ENCODE results near the gene DNTT. TPM values are rescaled to one million over a fixed set of nuclear protein-coding genes. Genes with fewer than 3 reads are reported as not detected.

DNTT gene
- total and polyA plus RNA-seq, 9 of the 15 experiments (the other 6 are each of a cell fraction or from before 2014, with no cell fraction given), result not detected

GRCh38 chr10:96387161-96387560, 82.9 kb downstream of the DNTT start:
- Histone ChIP-seq H3K27ac (ENCODE audit: extremely low read depth, low read depth, low read length) (no peak overlapping the region), H3K36me3 (ENCODE audit: control insufficient read depth, insufficient read depth, low read length) (no peaks in the 10 kb centered on the region), H3K4me2 (ENCODE audit: insufficient read depth, low read length) (no peak overlapping the region), H3K9me3 (replicated peaks; ENCODE audit: control insufficient read depth, insufficient read depth, low read depth, low read length) (no peaks in the 10 kb centered on the region), H3K4me3 (no peak overlapping the region), H3K4me1 (replicated peaks in 1 of 2; ENCODE audit: control insufficient read depth in 2 of 2, insufficient read depth in 2 of 2, low read length in 2 of 2) (no peaks in the 10 kb centered on the region), H3K79me2 (ENCODE audit: control insufficient read depth, insufficient read depth, low read length) (no peaks in the 10 kb centered on the region), H2AFZ (ENCODE audit: low read depth, low read length) (no peak overlapping the region), H3K27me3 (ENCODE audit: control insufficient read depth in 2 of 2, insufficient read depth in 2 of 2, low read length in 2 of 2) (peaks cover 0 to 57% of the 10 kb centered on the region in 2 experiments), H4K20me1 (replicated peaks; ENCODE audit: control insufficient read depth, insufficient read depth, low read length) (no peaks in the 10 kb centered on the region), H3K9me1 (ENCODE audit: control insufficient read depth, insufficient read depth, low read length) (no peaks in the 10 kb centered on the region), H3K9ac (ENCODE audit: insufficient read depth in 1 of 2, low read depth in 2 of 2, low read length in 2 of 2) (no peak overlapping the region)
- no TSS peak for BruUV-seq (replicated peaks)
- FAIRE-seq (no peak), ATAC-seq (no peak), DNase-seq (ENCODE audit: extremely low read depth in 1 of 4, low spot score in 3 of 4) (no peak)
- CTCF ChIA-PET (ENCODE audit: low intra/inter-chr PET ratio), result no interaction called here
- POLR2A ChIA-PET, result no interaction called here
- WGBS (ENCODE audit: insufficient coverage, low coverage, missing lambda C conversion rate), result 0% methylated on average over 2 of the region's 2 CpGs
- in situ Hi-C loops (cut with MboI) (no loop called here), intact Hi-C loops (cut with micrococcal nuclease) (no loop called here)
- TF ChIP-seq PCBP2 (IDR thresholded peaks at IDR 0.05; ENCODE audit: low read depth, low read length, poor library complexity, severe bottlenecking) (no peak), ZNF766 (CRISPR knock-in tag; conservative IDR thresholded peaks at IDR 0.05) (no peak), ZSCAN32 (CRISPR knock-in tag; IDR thresholded peaks at IDR 0.05) (no peak), ZNF778 (CRISPR knock-in tag; IDR thresholded peaks at IDR 0.05) (no peak), CBX2 (IDR thresholded peaks at IDR 0.05; ENCODE audit: insufficient read depth, low read length, poor library complexity, severe bottlenecking) (no peak), NFYB (IDR thresholded peaks at IDR 0.05; ENCODE audit: extremely low read depth, insufficient read length) (no peak)

DNA sequence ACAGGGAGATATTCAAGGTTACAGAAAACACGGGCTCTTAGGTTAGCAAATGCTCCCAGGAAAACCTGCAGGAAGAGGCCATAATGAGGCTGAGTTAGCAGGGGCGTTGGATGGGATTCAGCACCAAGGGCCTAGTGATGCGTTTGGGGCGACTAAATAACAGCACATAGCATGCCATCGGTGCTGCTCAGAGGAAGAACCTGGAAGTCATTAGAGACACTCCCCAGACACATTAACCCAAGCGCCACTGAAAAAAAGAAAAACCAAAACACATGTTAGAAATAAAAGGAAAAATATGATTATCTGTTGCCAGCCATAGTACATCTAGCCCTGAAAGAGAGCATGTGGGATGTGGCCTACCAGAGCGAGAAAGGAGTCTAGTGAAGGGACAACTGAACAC, 83.4 kb downstream of the DNTT start:
- BruUV-seq (replicated peaks), result no TSS peak
- DNase-seq (ENCODE audit: extremely low read depth in 1 of 4, low spot score in 3 of 4) (no peak), FAIRE-seq (no peak), ATAC-seq (no peak)
- Histone ChIP-seq H3K9ac (ENCODE audit: insufficient read depth in 1 of 2, low read depth in 2 of 2, low read length in 2 of 2) (no peak overlapping the region), H3K4me2 (ENCODE audit: insufficient read depth, low read length) (no peak overlapping the region), H2AFZ (ENCODE audit: low read depth, low read length) (no peak overlapping the region), H3K27me3 (ENCODE audit: control insufficient read depth in 2 of 2, insufficient read depth in 2 of 2, low read length in 2 of 2) (peaks cover 0 to 60% of the 10 kb centered on the region in 2 experiments), H3K9me3 (replicated peaks; ENCODE audit: control insufficient read depth, insufficient read depth, low read depth, low read length) (no peaks in the 10 kb centered on the region), H3K9me1 (ENCODE audit: control insufficient read depth, insufficient read depth, low read length) (no peaks in the 10 kb centered on the region), H3K4me3 (no peak overlapping the region), H3K79me2 (ENCODE audit: control insufficient read depth, insufficient read depth, low read length) (no peaks in the 10 kb centered on the region), H4K20me1 (replicated peaks; ENCODE audit: control insufficient read depth, insufficient read depth, low read length) (no peaks in the 10 kb centered on the region), H3K4me1 (replicated peaks in 1 of 2; ENCODE audit: control insufficient read depth in 2 of 2, insufficient read depth in 2 of 2, low read length in 2 of 2) (no peaks in the 10 kb centered on the region), H3K36me3 (ENCODE audit: control insufficient read depth, insufficient read depth, low read length) (no peaks in the 10 kb centered on the region), H3K27ac (ENCODE audit: extremely low read depth, low read depth, low read length) (no peak overlapping the region)
- ChIA-PET CTCF (ENCODE audit: low intra/inter-chr PET ratio) (no interaction called here), POLR2A (no interaction called here)
- in situ Hi-C loops (cut with MboI) (no loop called here), intact Hi-C loops (cut with micrococcal nuclease) (no loop called here)
- WGBS (ENCODE audit: insufficient coverage, low coverage, missing lambda C conversion rate), result 1% methylated on average over 7 of the region's 7 CpGs
- TF ChIP-seq U2AF2 (optimal IDR thresholded peaks at IDR 0.05; ENCODE audit: low read depth, low read length) (no peak), DNMT1 (IDR thresholded peaks at IDR 0.05) (no peak), AFF4 (CRISPR knock-in tag; IDR thresholded peaks at IDR 0.05) (no peak), ZC3H11A (IDR thresholded peaks at IDR 0.05; ENCODE audit: low read depth, low read length) (no peak), ZBTB34 (CRISPR knock-in tag; IDR thresholded peaks at IDR 0.05) (no peak), EZH2 (IDR thresholded peaks at IDR 0.05; ENCODE audit: borderline replicate concordance, low read depth, low read length) (no peak), NR3C1 (CRISPR knock-in tag; IDR thresholded peaks at IDR 0.05) (no peak)

Measured in K562 (cell line).